HFFc6 (cell line): ENCODE measurements around the gene SSBP2. TPM values are rescaled to one million over a fixed set of nuclear protein-coding genes. Genes with fewer than 3 reads are reported as not detected.

Source experiments
- DNase-seq: peaks from one replicate; pipeline ENCODE4 v3.0.0-alpha.2; 2018
- H3K27ac Mint-ChIP-seq: 2 replicates; pipeline ENCODE4 v1.8.0; 2020; ENCODE audit warnings: mild to moderate bottlenecking, mixed read lengths
- H3K27me3 Mint-ChIP-seq: 2 replicates; pipeline ENCODE4 v1.8.0; 2021; ENCODE audit warnings: mild to moderate bottlenecking, moderate library complexity, mixed read lengths; ENCODE audit not compliant: insufficient read depth
- H3K36me3 Mint-ChIP-seq: 2 replicates; pipeline ENCODE4 v1.8.0; 2021; ENCODE audit warnings: low read depth, mixed read lengths
- H3K4me1 Mint-ChIP-seq: 2 replicates; pipeline ENCODE4 v1.8.0; 2020; ENCODE audit warnings: low read depth, mixed read lengths
- H3K4me3 Mint-ChIP-seq: 2 replicates; pipeline ENCODE4 v1.8.0; 2020; ENCODE audit warnings: mild to moderate bottlenecking, moderate library complexity, mixed read lengths
- H3K9me3 Mint-ChIP-seq: 2 replicates; pipeline ENCODE4 v1.8.0; 2020; ENCODE audit warnings: mild to moderate bottlenecking, mixed read lengths
- CTCF ChIP-seq: fragments of 200-600 bp; sonication (generic); IDR thresholded peaks from 2 replicates; pipeline ENCODE4 v1.5.0; 2021; ENCODE audit warnings: antibody characterized with exemption, mild to moderate bottlenecking
- total RNA-seq, 6 experiments: library from RNA; stranded (reverse); fragmentation: NEBNext Ultra II Directional; extraction: Animal tissue kit (Norgen Biotek cat#: 25700); gene quantifications; 2 replicates in 1 of 6; 3 replicates in 5 of 6; pipeline ENCODE4 v1.2.3, GENCODE V29; 2021

SSBP2 gene
- total RNA-seq, 6 experiments from 2014 or later = 21.0 to 28.6 (median 25.1) TPM

- Mint-ChIP-seq H3K36me3 (peaks cover 1% of the 10 kb centered on the region; the same call in 1 of the 2 replicates), H3K27me3 (no peaks in the 10 kb centered on the region), H3K27ac (no peak overlapping the region), H3K4me3 (no peak overlapping the region), H3K4me1 (peaks cover 10% of the 10 kb centered on the region), H3K9me3 (no peaks in the 10 kb centered on the region)
- TF ChIP-seq CTCF = no peak
- no peak for DNase-seq
These were observed 171.5 kb downstream of the SSBP2 start for GRCh38 chr5:81579262-81579924.

GRCh38 chr5:81577091-81577490 lies 173.8 kb downstream of the SSBP2 start:
- Mint-ChIP-seq H3K36me3 (peaks cover 4% of the 10 kb centered on the region; the same call in 1 of the 2 replicates), H3K4me3 (no peak overlapping the region), H3K4me1 (peaks cover 14% of the 10 kb centered on the region)

GRCh38 chr5:81575924-81576323 lies 175.0 kb downstream of the SSBP2 start:
- Mint-ChIP-seq H3K27ac (no peak overlapping the region), H3K36me3 (peaks cover 4% of the 10 kb centered on the region; the same call in 1 of the 2 replicates), H3K4me3 (no peak overlapping the region), H3K27me3 (no peaks in the 10 kb centered on the region), H3K9me3 (no peaks in the 10 kb centered on the region), H3K4me1 (peaks cover 16% of the 10 kb centered on the region)
- no peak for TF ChIP-seq CTCF
- no peak for DNase-seq

More at GRCh38 chr5:81577091-81577490, 173.8 kb downstream of the SSBP2 start:
- Mint-ChIP-seq H3K27me3 (no peaks in the 10 kb centered on the region), H3K27ac (no peak overlapping the region), H3K9me3 (no peaks in the 10 kb centered on the region)
- no peak for DNase-seq
- no peak for TF ChIP-seq CTCF

GRCh38 chr5:81572201-81572600 lies 178.7 kb downstream of the SSBP2 start:
- Mint-ChIP-seq H3K4me3 (no peak overlapping the region), H3K36me3 (peaks cover 4% of the 10 kb centered on the region), H3K27ac (no peak overlapping the region), H3K9me3 (no peaks in the 10 kb centered on the region), H3K27me3 (no peaks in the 10 kb centered on the region; the same call in 1 of the 2 replicates), H3K4me1 (peaks cover 13% of the 10 kb centered on the region)
- TF ChIP-seq CTCF = no peak
- no peak for DNase-seq

- Mint-ChIP-seq H3K4me3 (no peak overlapping the region), H3K4me1 (peaks cover 12% of the 10 kb centered on the region), H3K36me3 (no peaks in the 10 kb centered on the region), H3K9me3 (no peaks in the 10 kb centered on the region), H3K27ac (no peak overlapping the region), H3K27me3 (no peaks in the 10 kb centered on the region; the same call in 1 of the 2 replicates)
- no peak for DNase-seq
- TF ChIP-seq CTCF = no peak
These were observed 192.7 kb downstream of the SSBP2 start for GRCh38 chr5:81558188-81558587.
